H1 (cell line): ENCODE data around the gene CRABP1. TPM values are rescaled to one million over a fixed set of nuclear protein-coding genes. Genes with fewer than 3 reads are reported as not detected.

ENCODE experiments used
- CTCF ChIA-PET: fragments of 300-600 bp; sonication (Branson Sonifier 250); formaldehyde crosslinking; loops from one replicate; lab custom pipeline; 2021; ENCODE audit not compliant: partially characterized antibody; lab: Charles Lee
- POLR2A ChIA-PET: fragments of 300-600 bp; sonication (Branson Sonifier 250); formaldehyde crosslinking; loops from one replicate; lab custom pipeline; 2021; ENCODE audit warnings: inconsistent platforms; ENCODE audit not compliant: partially characterized antibody; lab: Charles Lee
- DNase-seq, 2 experiments: peaks; one replicate each; pipeline versions ENCODE4 v3.0.0 to v3.0.0-alpha.2; 2010 to 2022; ENCODE audit warnings: low spot score in 2 of 2, low read depth in 1 of 2, mixed read lengths in 1 of 2
- FAIRE-seq: peaks from 2 replicates; lab custom pipeline; 2011; peaks lifted over from hg19 to GRCh38; lab: Jason Lieb, UNC
- H2AFZ ChIP-seq: 2 replicates; pipeline ENCODE4 v1.8.1; 2012; ENCODE audit warnings: low read length, inconsistent platforms
- H2AK5ac ChIP-seq: 2 replicates; pipeline ENCODE4 v1.6.1; 2013; ENCODE audit warnings: low read depth, low read length
- H2BK120ac ChIP-seq: replicated peaks from 2 replicates; pipeline ENCODE3; 2013; ENCODE audit warnings: low read depth, low read length, inconsistent platforms
- H2BK12ac ChIP-seq: 2 replicates; pipeline ENCODE4 v1.6.1; 2013; ENCODE audit warnings: low read depth, low read length
- H2BK15ac ChIP-seq: 2 replicates; pipeline ENCODE4 v1.6.1; 2013; ENCODE audit warnings: low read length
- H2BK20ac ChIP-seq: 2 replicates; pipeline ENCODE4 v1.6.1; 2013; ENCODE audit warnings: low read length
- H2BK5ac ChIP-seq: 2 replicates; pipeline ENCODE4 v1.6.1; 2013; ENCODE audit warnings: low read depth, low read length
- H3K14ac ChIP-seq: 2 replicates; pipeline ENCODE4 v1.6.1; 2013; ENCODE audit warnings: inconsistent platforms; ENCODE audit not compliant: insufficient read length
- H3K18ac ChIP-seq: 2 replicates; pipeline ENCODE4 v1.6.1; 2013; ENCODE audit warnings: low read length; ENCODE audit errors: extremely low read depth
- H3K23ac ChIP-seq: 2 replicates; pipeline ENCODE4 v1.6.1; 2013; ENCODE audit warnings: inconsistent platforms; ENCODE audit not compliant: insufficient read length
- H3K23me2 ChIP-seq: 2 replicates; pipeline ENCODE4 v1.6.1; 2013; ENCODE audit warnings: low read depth, low read length
- H3K27ac ChIP-seq: 2 replicates; pipeline ENCODE4 v1.6.1; 2011; ENCODE audit warnings: low read depth, low read length, inconsistent platforms
- H3K27me3 ChIP-seq, 4 experiments: replicated peaks in 1 of 4; 1 replicate in 1 of 4; 2 replicates in 3 of 4; pipeline versions ENCODE4 v1.6.1 to v1.8.1; 2011 to 2013; ENCODE audit warnings: low read length in 3 of 4, mild to moderate bottlenecking in 3 of 4, inconsistent platforms in 2 of 4, mixed read lengths in 2 of 4, moderate library complexity in 1 of 4; ENCODE audit not compliant: control insufficient read depth in 3 of 4, insufficient read depth in 3 of 4; ENCODE audit errors: extremely low read depth in 1 of 4
- H3K36me3 ChIP-seq, 4 experiments: 2 replicates each; pipeline versions ENCODE4 v1.6.1 to v1.8.1; 2011 to 2013; ENCODE audit warnings: mild to moderate bottlenecking in 4 of 4, low read length in 3 of 4, moderate library complexity in 2 of 4, control low read depth in 1 of 4, inconsistent platforms in 1 of 4; ENCODE audit not compliant: insufficient read depth in 4 of 4, control insufficient read depth in 2 of 4
- H3K4ac ChIP-seq: replicated peaks from 2 replicates; pipeline ENCODE3; 2013; ENCODE audit warnings: low read length, low read depth, mixed read lengths, inconsistent platforms; ENCODE audit not compliant: insufficient read length
- H3K4me1 ChIP-seq, 4 experiments: replicated peaks in 1 of 4; 1 replicate in 1 of 4; 2 replicates in 3 of 4; pipeline versions ENCODE4 v1.6.1 to v1.8.1; 2011 to 2013; ENCODE audit warnings: low read length in 3 of 4, inconsistent platforms in 2 of 4, mixed read lengths in 1 of 4; ENCODE audit not compliant: insufficient read depth in 4 of 4, control insufficient read depth in 3 of 4
- H3K4me2 ChIP-seq, 2 experiments: 2 replicates each; pipeline versions ENCODE4 v1.6.1 to v1.8.1; 2011 to 2013; ENCODE audit warnings: low read depth in 2 of 2, low read length in 2 of 2, control low read depth in 1 of 2, inconsistent platforms in 1 of 2, mild to moderate bottlenecking in 1 of 2; ENCODE audit not compliant: insufficient read depth in 1 of 2
- H3K4me3 ChIP-seq, 4 experiments: fragments of 200-600, 300-600 bp in 1 of 4; sonication (generic), shearing (Covaris generic), sonication (Bioruptor Twin) in 1 of 4; 2 replicates each; pipeline versions ENCODE4 v1.5.1 to v1.8.1; 2011 to 2016; ENCODE audit warnings: low read length in 4 of 4, low read depth in 3 of 4, control low read depth in 2 of 4, inconsistent platforms in 2 of 4, mild to moderate bottlenecking in 2 of 4, mixed read lengths in 1 of 4, moderate library complexity in 1 of 4; ENCODE audit not compliant: insufficient read depth in 2 of 4; ENCODE audit errors: extremely low read depth in 1 of 4
- H3K56ac ChIP-seq: replicated peaks from 2 replicates; pipeline ENCODE3; 2013; ENCODE audit warnings: low read depth, mild to moderate bottlenecking, mixed read lengths, low read length, inconsistent platforms; ENCODE audit not compliant: insufficient read length
- H3K79me1 ChIP-seq: 2 replicates; pipeline ENCODE4 v1.6.1; 2013; ENCODE audit warnings: low read depth, low read length, control low read depth
- H3K79me2 ChIP-seq, 2 experiments: 2 replicates each; pipeline versions ENCODE4 v1.6.1 to v1.8.1; 2012 to 2013; ENCODE audit warnings: low read length in 2 of 2, mild to moderate bottlenecking in 2 of 2, inconsistent platforms in 1 of 2; ENCODE audit not compliant: insufficient read depth in 2 of 2, control insufficient read depth in 1 of 2
- H3K9ac ChIP-seq, 4 experiments: replicated peaks in 1 of 4; 1 replicate in 1 of 4; 2 replicates in 3 of 4; pipeline versions ENCODE4 v1.6.1 to v1.8.1; 2011 to 2013; ENCODE audit warnings: low read depth in 3 of 4, low read length in 3 of 4, control low read depth in 2 of 4, mild to moderate bottlenecking in 2 of 4, moderate library complexity in 2 of 4, inconsistent platforms in 1 of 4; ENCODE audit errors: extremely low read depth in 1 of 4
- H3K9me3 ChIP-seq, 2 experiments: 2 replicates each; pipeline versions ENCODE4 v1.6.1 to v1.8.1; 2012 to 2013; ENCODE audit warnings: mild to moderate bottlenecking in 2 of 2, moderate library complexity in 2 of 2, control low read depth in 1 of 2, inconsistent platforms in 1 of 2, low read depth in 1 of 2, low read length in 1 of 2, mixed read lengths in 1 of 2; ENCODE audit not compliant: insufficient read depth in 2 of 2
- H4K20me1 ChIP-seq, 2 experiments: replicated peaks in 1 of 2; 2 replicates each; pipeline versions ENCODE3 to v1.8.1; 2011 to 2013; ENCODE audit warnings: inconsistent platforms in 2 of 2, low read length in 2 of 2, mild to moderate bottlenecking in 1 of 2; ENCODE audit not compliant: insufficient read depth in 2 of 2, control insufficient read depth in 1 of 2
- H4K5ac ChIP-seq: 2 replicates; pipeline ENCODE4 v1.6.1; 2013; ENCODE audit warnings: low read length, low read depth, mixed read lengths, inconsistent platforms; ENCODE audit not compliant: insufficient read length
- H4K8ac ChIP-seq: 2 replicates; pipeline ENCODE4 v1.8.0; 2013; ENCODE audit warnings: mild to moderate bottlenecking, moderate library complexity, low read length, inconsistent platforms; ENCODE audit not compliant: insufficient read depth; ENCODE audit errors: extremely low read depth
- H4K91ac ChIP-seq: replicated peaks from 2 replicates; pipeline ENCODE3; 2013; ENCODE audit warnings: low read length, mixed read lengths, inconsistent platforms; ENCODE audit not compliant: insufficient read length
- BACH1 ChIP-seq: IDR thresholded peaks from 2 replicates; pipeline ENCODE4 v1.6.1; 2012; ENCODE audit warnings: low read length, improper control_type of control experiment
- BCL11A ChIP-seq, 2 experiments: IDR thresholded peaks; one replicate each; pipeline ENCODE4 v1.6.1; 2011; ENCODE audit warnings: low read depth in 2 of 2, low read length in 2 of 2, mild to moderate bottlenecking in 2 of 2
- CBX5 ChIP-seq: fragments of 300-800, 300-1000 bp; sonication (generic); IDR thresholded peaks from 2 replicates; pipeline ENCODE4 v1.7.1; 2016; ENCODE audit warnings: antibody characterized with exemption, low read length, low read depth
- CTBP2 ChIP-seq: IDR thresholded peaks from 2 replicates; pipeline ENCODE4 v1.7.0; 2011; ENCODE audit warnings: borderline replicate concordance, mild to moderate bottlenecking, moderate library complexity, mixed read lengths, low read length; ENCODE audit not compliant: insufficient read depth, insufficient read length
- EP300 ChIP-seq, 2 experiments: IDR thresholded peaks; 1 replicate in 1 of 2; 2 replicates in 1 of 2; pipeline ENCODE4 v1.6.1; 2011 to 2012; ENCODE audit warnings: low read depth in 2 of 2, low read length in 2 of 2, mild to moderate bottlenecking in 2 of 2, borderline replicate concordance in 1 of 2, inconsistent platforms in 1 of 2, moderate library complexity in 1 of 2
- KDM4A ChIP-seq: IDR thresholded peaks from one replicate; pipeline ENCODE4 v1.7.1; 2012; ENCODE audit warnings: low read depth, mild to moderate bottlenecking, moderate library complexity, low read length, inconsistent platforms; ENCODE audit not compliant: severe bottlenecking
- NANOG ChIP-seq: IDR thresholded peaks from 2 replicates; pipeline ENCODE4 v1.6.1; 2011; ENCODE audit warnings: low read length, low read depth, mild to moderate bottlenecking, inconsistent platforms; ENCODE audit not compliant: insufficient read depth, poor library complexity, severe bottlenecking
- RXRA ChIP-seq: IDR thresholded peaks from 2 replicates; pipeline ENCODE4 v1.6.1; 2011; ENCODE audit warnings: low read depth, mild to moderate bottlenecking, low read length, moderate library complexity; ENCODE audit not compliant: insufficient read depth
- SAP30 ChIP-seq: fragments of 300-600 bp; sonication (generic); IDR thresholded peaks from 2 replicates; pipeline ENCODE4 v1.7.1; 2012; ENCODE audit warnings: low read length, moderate library complexity, mild to moderate bottlenecking, inconsistent platforms; ENCODE audit not compliant: insufficient read depth, insufficient replicate concordance
- SP2 ChIP-seq: IDR thresholded peaks from 2 replicates; pipeline ENCODE4 v1.6.1; 2012; ENCODE audit warnings: mild to moderate bottlenecking, low read length, inconsistent platforms
- WGBS, 2 experiments: shearing (Covaris generic) in 1 of 2; methylation state at CpG; one replicate each; pipeline versions ENCODE4 v1.1.6 to v1.1.7; 2013 to 2015; ENCODE audit warnings: low lambda C conversion rate in 2 of 2, mixed read lengths in 2 of 2, inconsistent platforms in 1 of 2, low coverage in 1 of 2, missing lambda C conversion rate in 1 of 2; ENCODE audit not compliant: insufficient replicate concordance in 2 of 2, insufficient coverage in 1 of 2, insufficient read length in 1 of 2; ENCODE audit errors: extremely low coverage in 1 of 2, missing lambda C conversion rate in 1 of 2; 5-methylcytosine and 5-hydroxymethylcytosine counted together
- polyA plus RNA-seq, 7 experiments: library from polyadenylated mRNA; depleted of rRNA in 3 of 7; stranded (reverse) in 5 of 7; unstranded in 2 of 7; fragments of >200 nt in 5 of 7; fragments of 200-250 nt in 2 of 7; gene quantifications; 1 replicate in 5 of 7; 2 replicates in 1 of 7; 4 replicates in 1 of 7; pipeline versions ENCODE4 v1.2.1 to v1.2.3, GENCODE V29; 2011 to 2013; ENCODE audit warnings: missing spikeins in 2 of 7, mixed read lengths in 2 of 7
- total RNA-seq: library from RNA; stranded (reverse); fragmentation: NEBNext Ultra II Directional; extraction: Animal tissue kit (Norgen Biotek cat#: 25700); gene quantifications from 2 replicates; pipeline ENCODE4 v1.2.1, GENCODE V29; 2021

Gene CRABP1
- total and polyA plus RNA-seq, 2 of the 8 experiments (the other 6 are each of a cell fraction or from before 2014, with no cell fraction given): 385 to 655 TPM

- peaks cover 0 to 20% (median 15%) of the 10 kb centered on the region in 4 experiments for H3K4me1 ChIP-seq
- no peak overlapping the region for H4K8ac ChIP-seq
- H2BK20ac ChIP-seq: no peak overlapping the region
- H2BK120ac ChIP-seq: no peak overlapping the region
- no peaks in the 10 kb centered on the region for H3K79me2 ChIP-seq
- no peak overlapping the region for H3K23ac ChIP-seq
- no peak for DNase-seq
- H3K4me3 ChIP-seq: no peak overlapping the region
- ChIA-PET POLR2A (interaction anchor here (0.6 to 1.5 kb wide), 5 partner anchors 17 to 514 kb away, joined by 3 to 5 read pairs (median 3); partner anchors contain the start of gene IREB2), CTCF (interaction anchor here (0.7 to 8.1 kb wide), 9 partner anchors 10 to 79 kb away, joined by 3 to 69 read pairs (median 4); no protein-coding TSS in a partner anchor)
- no peaks in the 10 kb centered on the region for H3K79me1 ChIP-seq
- WGBS, 2 experiments: 75% methylated on average over 6 of the region's 6 CpGs; no CpG with 5 or more reads in 1 of the 2 experiments
- no peak for TF ChIP-seq CBX5
- no peak for TF ChIP-seq CTBP2
- TF ChIP-seq BACH1: no peak
- no peak for TF ChIP-seq EP300 (IDR thresholded peaks at IDR 0.05; ENCODE audit: borderline replicate concordance in 1 of 2, low read depth in 2 of 2, low read length in 2 of 2)
- TF ChIP-seq NANOG: no peak
- TF ChIP-seq BCL11A (IDR thresholded peaks at IDR 0.05; ENCODE audit: low read depth in 2 of 2, low read length in 2 of 2): no peak
- TF ChIP-seq RXRA: no peak
- TF ChIP-seq KDM4A: no peak
- no peak for TF ChIP-seq SP2
- TF ChIP-seq SAP30: no peak
- no peak overlapping the region for H3K4ac ChIP-seq
- H3K36me3 ChIP-seq: no peaks in the 10 kb centered on the region
- no peak overlapping the region for H3K27ac ChIP-seq
- no peak overlapping the region for H4K91ac ChIP-seq
- no peak overlapping the region for H2AK5ac ChIP-seq
- H2BK15ac ChIP-seq: no peak overlapping the region
- no peak overlapping the region for H3K9ac ChIP-seq
- no peak for FAIRE-seq
- H3K18ac ChIP-seq: no peak overlapping the region
- no peak overlapping the region for H2BK5ac ChIP-seq
- no peaks in the 10 kb centered on the region for H3K23me2 ChIP-seq
- H4K5ac ChIP-seq: no peak overlapping the region
- H3K9me3 ChIP-seq: no peaks in the 10 kb centered on the region
- peaks cover 0 to 2% (median under 1%) of the 10 kb centered on the region in 4 experiments; a peak in 2 of 7 replicates for H3K27me3 ChIP-seq
- H2BK12ac ChIP-seq: no peak overlapping the region
- no peak overlapping the region for H3K14ac ChIP-seq
- peak overlapping the region; percentile 16 to 34; a peak in 1 of 4 replicates for H3K4me2 ChIP-seq
- no peak overlapping the region for H3K56ac ChIP-seq
- H4K20me1 ChIP-seq: no peaks in the 10 kb centered on the region
- no peak overlapping the region for H2AFZ ChIP-seq
Measured at GRCh38 chr15:78387246-78388037, 47.3 kb downstream of the CRABP1 start.
